Esophagus squamous epithelium (tissue), 4 donors: ENCODE data around the gene RPS19BP1.

Experiments used
- CTCF ChIP-seq, 6 experiments: fragments of 450-650 bp in 4 of 6; fragments of 200-600 bp in 2 of 6; sonication (generic) in 2 of 6; IDR thresholded peaks; one replicate each; pipeline ENCODE4 v1.5.1; 2016 to 2019; ENCODE audit warnings: antibody characterized with exemption in 6 of 6, mild to moderate bottlenecking in 4 of 6, moderate library complexity in 4 of 6
- POLR2A ChIP-seq, 4 donors: fragments of 450-650 bp; IDR thresholded peaks; one replicate each; pipeline ENCODE4 v1.6.1; 2017; ENCODE audit warnings: antibody characterized with exemption in 4 of 4, mild to moderate bottlenecking in 4 of 4, moderate library complexity in 3 of 4

GRCh38 chr22:39536711-39537110 lies 4.2 kb upstream of the RPS19BP1 start:
- TF ChIP-seq CTCF (IDR thresholded peaks at IDR 0.05) (no peak), POLR2A (IDR thresholded peaks at IDR 0.05) (no peak)
